ENCODE measurements around the gene DPH7.

DNA sequence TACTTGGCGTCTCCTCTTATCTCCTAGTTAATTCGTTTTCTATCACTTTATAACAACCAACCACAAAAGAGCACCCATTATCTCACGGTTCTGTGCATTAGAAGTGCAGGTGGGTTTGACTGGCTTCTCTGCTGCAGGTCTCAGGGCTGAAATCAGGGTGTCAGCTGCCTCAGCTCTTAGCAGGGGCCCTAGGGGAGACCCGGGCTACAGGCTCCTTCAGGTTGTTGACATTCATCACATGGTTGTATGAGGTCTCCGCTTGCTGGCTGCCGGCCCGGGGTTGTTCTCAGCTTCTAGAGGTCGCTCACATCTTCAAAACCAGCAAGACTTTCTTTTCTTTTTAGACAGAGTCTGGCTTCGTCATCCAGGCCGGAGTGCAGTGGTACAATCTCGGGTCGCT lies 14.5 kb upstream of the DPH7 start:
- TF ChIP-seq, protein P1, sequence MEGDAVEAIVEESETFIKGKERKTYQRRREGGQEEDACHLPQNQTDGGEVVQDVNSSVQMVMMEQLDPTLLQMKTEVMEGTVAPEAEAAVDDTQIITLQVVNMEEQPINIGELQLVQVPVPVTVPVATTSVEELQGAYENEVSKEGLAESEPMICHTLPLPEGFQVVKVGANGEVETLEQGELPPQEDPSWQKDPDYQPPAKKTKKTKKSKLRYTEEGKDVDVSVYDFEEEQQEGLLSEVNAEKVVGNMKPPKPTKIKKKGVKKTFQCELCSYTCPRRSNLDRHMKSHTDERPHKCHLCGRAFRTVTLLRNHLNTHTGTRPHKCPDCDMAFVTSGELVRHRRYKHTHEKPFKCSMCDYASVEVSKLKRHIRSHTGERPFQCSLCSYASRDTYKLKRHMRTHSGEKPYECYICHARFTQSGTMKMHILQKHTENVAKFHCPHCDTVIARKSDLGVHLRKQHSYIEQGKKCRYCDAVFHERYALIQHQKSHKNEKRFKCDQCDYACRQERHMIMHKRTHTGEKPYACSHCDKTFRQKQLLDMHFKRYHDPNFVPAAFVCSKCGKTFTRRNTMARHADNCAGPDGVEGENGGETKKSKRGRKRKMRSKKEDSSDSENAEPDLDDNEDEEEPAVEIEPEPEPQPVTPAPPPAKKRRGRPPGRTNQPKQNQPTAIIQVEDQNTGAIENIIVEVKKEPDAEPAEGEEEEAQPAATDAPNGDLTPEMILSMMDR (IDR thresholded peaks at IDR 0.05; ENCODE audit: poor library complexity, severe bottlenecking), result no peak
- TF ChIP-seq MXI1 (conservative IDR thresholded peaks at IDR 0.05; ENCODE audit: poor library complexity, severe bottlenecking), result no peak
- TF ChIP-seq EZH2 (IDR thresholded peaks at IDR 0.05; ENCODE audit: borderline replicate concordance, insufficient read depth, low read length, poor library complexity, severe bottlenecking), result no peak
- TF ChIP-seq, protein P2, sequence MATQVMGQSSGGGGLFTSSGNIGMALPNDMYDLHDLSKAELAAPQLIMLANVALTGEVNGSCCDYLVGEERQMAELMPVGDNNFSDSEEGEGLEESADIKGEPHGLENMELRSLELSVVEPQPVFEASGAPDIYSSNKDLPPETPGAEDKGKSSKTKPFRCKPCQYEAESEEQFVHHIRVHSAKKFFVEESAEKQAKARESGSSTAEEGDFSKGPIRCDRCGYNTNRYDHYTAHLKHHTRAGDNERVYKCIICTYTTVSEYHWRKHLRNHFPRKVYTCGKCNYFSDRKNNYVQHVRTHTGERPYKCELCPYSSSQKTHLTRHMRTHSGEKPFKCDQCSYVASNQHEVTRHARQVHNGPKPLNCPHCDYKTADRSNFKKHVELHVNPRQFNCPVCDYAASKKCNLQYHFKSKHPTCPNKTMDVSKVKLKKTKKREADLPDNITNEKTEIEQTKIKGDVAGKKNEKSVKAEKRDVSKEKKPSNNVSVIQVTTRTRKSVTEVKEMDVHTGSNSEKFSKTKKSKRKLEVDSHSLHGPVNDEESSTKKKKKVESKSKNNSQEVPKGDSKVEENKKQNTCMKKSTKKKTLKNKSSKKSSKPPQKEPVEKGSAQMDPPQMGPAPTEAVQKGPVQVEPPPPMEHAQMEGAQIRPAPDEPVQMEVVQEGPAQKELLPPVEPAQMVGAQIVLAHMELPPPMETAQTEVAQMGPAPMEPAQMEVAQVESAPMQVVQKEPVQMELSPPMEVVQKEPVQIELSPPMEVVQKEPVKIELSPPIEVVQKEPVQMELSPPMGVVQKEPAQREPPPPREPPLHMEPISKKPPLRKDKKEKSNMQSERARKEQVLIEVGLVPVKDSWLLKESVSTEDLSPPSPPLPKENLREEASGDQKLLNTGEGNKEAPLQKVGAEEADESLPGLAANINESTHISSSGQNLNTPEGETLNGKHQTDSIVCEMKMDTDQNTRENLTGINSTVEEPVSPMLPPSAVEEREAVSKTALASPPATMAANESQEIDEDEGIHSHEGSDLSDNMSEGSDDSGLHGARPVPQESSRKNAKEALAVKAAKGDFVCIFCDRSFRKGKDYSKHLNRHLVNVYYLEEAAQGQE (IDR thresholded peaks at IDR 0.05; ENCODE audit: borderline replicate concordance), result no peak
- no peak for TF ChIP-seq POLR2AphosphoS5 (IDR thresholded peaks at IDR 0.05)
- no peak for TF ChIP-seq RAD21 (conservative IDR thresholded peaks at IDR 0.05)

Measured in neural cell (in vitro differentiated cells).